Ureter (tissue), 1 donor: ENCODE results near the gene PRR36. TPM values are rescaled to one million over a fixed set of nuclear protein-coding genes. Genes with fewer than 3 reads are reported as not detected.

Experiments used
- DNase-seq: peaks from one replicate; pipeline ENCODE4 v3.0.0-alpha.2; 2020; ENCODE audit warnings: low spot score
- total RNA-seq: library from RNA; stranded (reverse); gene quantifications from one replicate; pipeline ENCODE4 v1.2.4, GENCODE V29; 2023
- donor health status: DM: yes; HTN: yes; CAD: no.

PRR36 gene
- total RNA-seq, 1 donor from 2014 or later = 2.0 TPM

- DNase-seq = no peak
These were observed 28.0 kb downstream of the PRR36 start for GRCh38 chr19:7846155-7846646.

GRCh38 chr19:7845390-7846154 is 28.6 kb downstream of the PRR36 start:
- DNase-seq = no peak

GRCh38 chr19:7844951-7845350 is 29.2 kb downstream of the PRR36 start:
- no peak for DNase-seq

- no peak for DNase-seq
These were observed 29.8 kb downstream of the PRR36 start for GRCh38 chr19:7844405-7844804.

GRCh38 chr19:7843521-7843920 is 30.7 kb downstream of the PRR36 start:
- DNase-seq = no peak

- no peak for DNase-seq
These were observed 31.4 kb downstream of the PRR36 start for GRCh38 chr19:7842661-7843294.

GRCh38 chr19:7841751-7842660 is 32.2 kb downstream of the PRR36 start:
- no peak for DNase-seq

- no peak for DNase-seq
These were observed 33.6 kb downstream of the PRR36 start for GRCh38 chr19:7840629-7841028.

GRCh38 chr19:7839476-7839875 is 34.7 kb downstream of the PRR36 start:
- DNase-seq = no peak

- DNase-seq = peak; percentile 85
These were observed 40.7 kb downstream of the PRR36 start for GRCh38 chr19:7833225-7834099.

- DNase-seq = no peak
These were observed 41.4 kb downstream of the PRR36 start for GRCh38 chr19:7832781-7833180.

- DNase-seq = no peak
These were observed 42.2 kb downstream of the PRR36 start for GRCh38 chr19:7832009-7832408.

GRCh38 chr19:7831452-7831851 is 42.7 kb downstream of the PRR36 start:
- no peak for DNase-seq

- DNase-seq = no peak
These were observed 43.4 kb downstream of the PRR36 start for GRCh38 chr19:7830823-7831222.

- no peak for DNase-seq
These were observed 43.9 kb downstream of the PRR36 start for GRCh38 chr19:7830272-7830771.

- DNase-seq = peak; percentile 99
These were observed 44.5 kb downstream of the PRR36 start, which contains the start of gene EVI5L for GRCh38 chr19:7829561-7830271. Gene EVI5L, plus strand, starts transcription at chr19:7830218. Its CDS starts 16,325 bp downstream, at chr19:7846543.

- no peak for DNase-seq
These were observed 45.0 kb downstream of the PRR36 start for GRCh38 chr19:7829166-7829520.

GRCh38 chr19:7823686-7824301 is 50.4 kb downstream of the PRR36 start:
- no peak for DNase-seq

GRCh38 chr19:7822910-7823515 is 51.2 kb downstream of the PRR36 start:
- no peak for DNase-seq
